NCI-H1436 treated with DMSO at 0.1 percent for 48 hours (cell line): ENCODE data around the gene SDF2L1.
A peak's percentile ranks its signal among the peaks of the same experiment; 100 is the strongest.

Experiments
- DNase-seq: peaks from one replicate; lab custom pipeline; 2025; lab: John Stamatoyannopoulos, UW

The SDF2L1 gene

DNA sequence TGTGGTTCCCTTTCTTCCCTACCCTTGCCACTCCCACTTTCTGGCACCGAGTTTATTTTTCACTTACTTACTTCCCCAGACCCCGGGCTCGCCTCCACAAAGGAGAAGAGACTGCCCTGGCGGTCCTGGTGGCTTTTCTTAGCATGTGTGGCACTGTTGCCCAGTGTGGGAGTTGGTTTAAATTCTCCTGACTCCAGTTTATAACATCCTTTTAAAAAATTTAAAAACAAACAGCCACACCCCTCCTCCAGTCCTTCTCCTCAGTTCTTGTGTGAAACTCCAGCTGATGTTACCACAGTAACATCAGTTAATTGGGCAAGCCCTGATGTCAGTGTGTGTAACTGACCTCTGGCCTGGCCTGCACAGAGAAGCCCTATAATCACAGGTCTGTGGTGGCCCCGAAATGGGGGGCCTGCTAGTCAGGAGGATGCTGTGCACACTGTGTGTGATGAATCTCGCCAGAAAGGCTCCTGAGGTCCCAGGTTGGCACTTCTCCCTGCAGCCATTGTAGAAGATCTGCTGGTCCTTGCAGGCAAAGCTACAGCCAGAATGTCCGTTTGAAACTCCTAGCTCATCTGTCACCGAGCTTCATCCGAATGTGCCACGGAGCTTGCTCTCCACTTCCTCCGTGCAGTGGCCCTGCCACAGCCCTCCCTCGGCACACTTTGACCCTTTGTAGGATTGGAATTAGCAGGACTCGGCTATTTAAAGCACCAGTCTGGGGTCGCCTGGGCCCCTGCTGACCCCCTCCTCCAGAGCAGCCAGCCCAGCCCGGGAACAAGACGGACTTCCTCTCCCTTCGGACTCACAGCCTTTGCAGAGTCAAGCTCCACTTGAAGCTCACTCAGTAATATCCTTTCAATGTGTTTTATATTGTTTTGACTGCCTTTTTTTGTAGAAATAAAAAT lies 19.8 kb upstream of the SDF2L1 start:
- no peak for DNase-seq

DNA sequence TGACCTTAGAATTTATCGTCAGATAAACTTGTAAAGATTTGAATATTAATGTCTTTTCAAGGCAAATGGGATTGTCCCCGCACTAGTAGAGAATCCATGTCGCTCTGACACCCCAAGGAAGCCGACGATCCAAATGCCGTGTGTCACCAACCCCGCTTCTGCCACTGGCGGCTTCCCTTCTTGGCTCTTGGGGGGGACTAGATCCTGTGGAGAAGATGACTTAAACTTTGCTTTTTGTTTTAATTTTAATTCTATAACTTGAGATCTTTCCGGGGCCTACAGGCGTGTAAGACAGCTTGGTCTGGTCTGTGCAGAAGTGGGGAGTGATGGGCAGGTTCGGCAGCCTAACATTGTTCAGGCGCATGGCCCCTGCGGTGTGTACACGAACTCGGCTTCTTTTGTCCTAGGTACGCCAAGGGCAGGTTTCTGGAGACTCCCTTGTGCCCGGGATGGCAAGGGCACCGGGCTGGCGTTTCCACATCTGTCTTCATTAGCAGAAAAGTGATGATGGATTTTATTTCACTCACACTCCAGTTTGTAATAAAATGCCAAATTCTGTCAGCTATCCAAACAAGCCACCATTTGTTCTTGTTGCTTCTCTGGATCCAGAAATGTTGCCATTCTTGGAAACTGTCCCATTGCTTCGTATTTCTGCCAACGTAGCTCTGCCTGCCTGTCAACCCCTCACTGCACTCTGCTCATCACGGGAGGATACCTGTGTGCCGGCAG lies 19.0 kb upstream of the SDF2L1 start:
- DNase-seq: no peak

DNA sequence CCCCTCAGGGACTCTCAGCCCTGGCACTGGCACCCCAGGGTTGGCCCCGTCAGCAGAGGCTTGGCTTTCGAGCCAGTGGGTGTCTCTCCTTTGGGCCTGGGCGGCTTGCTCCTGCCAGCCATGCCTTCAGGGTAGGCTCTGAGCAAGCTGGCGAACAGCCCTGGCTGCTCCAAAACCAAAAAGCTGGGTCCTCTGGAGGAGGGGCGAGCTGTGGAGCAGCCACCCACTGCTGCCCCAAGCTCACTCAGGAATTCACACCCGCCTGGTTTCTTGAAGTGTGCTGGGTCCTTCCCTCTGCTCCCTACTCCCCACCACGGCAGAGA lies 18.5 kb upstream of the SDF2L1 start:
- DNase-seq: no peak

DNA sequence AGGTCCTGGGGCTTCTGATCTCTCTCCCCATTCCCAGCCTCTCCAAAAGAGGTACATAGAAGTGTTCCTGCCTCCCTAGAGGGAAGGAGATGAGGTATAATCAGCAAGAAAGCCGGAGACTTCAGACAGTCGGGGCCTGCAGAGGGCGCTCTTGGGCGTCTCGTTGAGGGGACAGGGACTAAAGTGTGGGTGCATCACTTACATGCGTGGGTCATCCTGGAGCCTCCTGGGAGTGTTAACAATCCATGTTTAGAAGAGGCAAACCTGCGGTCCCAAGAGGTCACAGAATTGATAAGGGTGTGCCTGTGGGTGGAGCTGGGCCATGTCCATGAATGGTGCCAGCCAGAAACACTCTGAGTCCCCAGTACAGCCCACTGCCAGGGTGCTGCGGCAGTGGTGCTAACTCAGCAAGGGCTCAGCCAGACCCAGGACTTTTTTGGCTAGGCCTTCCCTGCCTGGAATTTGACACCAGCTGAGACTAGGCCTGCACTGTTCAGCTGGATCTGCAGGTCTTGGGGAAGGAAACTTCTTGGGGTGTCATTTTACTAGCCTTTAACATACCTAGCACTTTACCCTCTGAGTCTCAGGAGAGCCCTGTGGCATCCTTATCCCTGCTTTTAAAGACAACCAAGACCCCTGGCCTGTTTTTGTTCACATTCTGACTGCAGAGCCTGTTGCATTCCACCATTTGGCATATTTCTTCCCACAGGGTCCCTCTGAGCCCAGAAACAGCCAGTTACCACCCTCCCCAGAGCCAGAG lies 17.8 kb upstream of the SDF2L1 start:
- DNase-seq: no peak

DNA sequence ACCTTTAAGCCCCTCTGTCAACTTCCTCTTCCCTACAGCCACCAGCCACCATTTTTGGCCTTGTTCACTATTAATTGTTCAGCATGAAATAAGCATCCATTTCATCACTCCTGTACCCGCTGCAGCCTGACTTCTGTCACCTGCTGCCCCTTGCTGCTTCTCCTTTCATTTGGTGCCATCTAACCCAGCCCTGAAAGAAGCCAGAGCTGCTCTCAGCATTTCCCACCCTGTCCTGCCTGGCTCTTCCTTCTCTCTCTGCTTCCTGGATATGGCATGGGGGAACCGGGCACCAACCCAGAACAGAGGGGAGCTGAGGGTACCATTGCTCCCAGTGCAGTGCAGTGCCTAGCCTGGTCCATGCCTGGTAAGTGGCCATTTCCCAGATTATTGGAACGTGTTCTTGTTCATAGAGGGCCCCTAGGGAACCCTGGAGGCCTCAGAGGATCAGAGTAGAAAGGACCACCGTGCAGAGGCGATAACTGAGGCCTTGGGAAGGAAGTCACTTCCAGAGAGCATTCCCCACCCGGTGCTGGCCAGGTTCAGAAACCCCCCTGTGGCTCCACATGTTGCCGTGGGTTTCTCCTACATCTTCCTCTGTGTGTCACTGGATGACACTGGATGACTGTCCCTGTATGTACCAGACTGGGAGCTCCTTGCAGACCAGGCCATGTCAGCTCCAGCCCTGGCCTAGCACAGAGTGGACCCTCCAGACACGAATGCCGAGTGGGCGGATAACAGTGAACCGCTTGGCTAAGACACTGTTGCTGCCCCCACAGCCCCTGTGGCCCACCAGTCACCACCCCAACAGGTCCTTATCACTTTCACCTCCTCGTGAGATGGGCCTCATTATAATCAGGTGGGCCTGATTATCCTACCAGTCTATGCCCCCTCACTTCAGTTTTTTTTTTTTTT lies 17.0 kb upstream of the SDF2L1 start:
- no peak for DNase-seq

DNA sequence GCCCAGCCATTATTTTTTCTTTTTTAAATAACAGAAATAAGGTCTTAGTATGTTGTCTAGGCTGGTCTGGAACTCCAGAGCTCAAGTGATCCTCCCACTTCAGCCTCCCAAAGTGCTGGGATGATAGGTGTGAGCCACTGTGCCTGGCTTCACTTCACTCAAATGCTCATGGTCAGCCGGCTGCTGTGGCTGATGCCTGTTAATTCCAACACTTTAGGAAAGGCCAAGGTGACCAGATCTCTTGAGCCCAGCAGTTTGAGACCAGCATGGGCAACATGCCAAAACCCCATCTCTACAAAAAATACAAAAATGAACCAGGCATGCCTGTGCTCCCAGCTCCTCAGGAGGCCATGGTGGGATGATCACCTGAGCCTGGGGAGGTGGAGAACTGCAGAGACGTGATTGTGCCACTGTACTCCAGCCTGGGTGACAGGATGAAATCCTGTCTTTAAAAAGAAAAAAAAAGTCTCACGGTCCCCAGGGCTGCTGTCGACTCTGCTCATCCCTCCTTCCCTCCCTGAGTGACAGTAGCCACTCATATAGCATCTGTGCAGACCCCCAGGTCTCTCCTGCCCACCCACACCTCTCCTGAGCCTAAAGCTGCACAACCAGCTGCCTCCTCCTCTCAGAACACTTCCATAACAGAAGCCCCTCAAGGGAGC lies 15.9 kb upstream of the SDF2L1 start:
- no peak for DNase-seq

DNA sequence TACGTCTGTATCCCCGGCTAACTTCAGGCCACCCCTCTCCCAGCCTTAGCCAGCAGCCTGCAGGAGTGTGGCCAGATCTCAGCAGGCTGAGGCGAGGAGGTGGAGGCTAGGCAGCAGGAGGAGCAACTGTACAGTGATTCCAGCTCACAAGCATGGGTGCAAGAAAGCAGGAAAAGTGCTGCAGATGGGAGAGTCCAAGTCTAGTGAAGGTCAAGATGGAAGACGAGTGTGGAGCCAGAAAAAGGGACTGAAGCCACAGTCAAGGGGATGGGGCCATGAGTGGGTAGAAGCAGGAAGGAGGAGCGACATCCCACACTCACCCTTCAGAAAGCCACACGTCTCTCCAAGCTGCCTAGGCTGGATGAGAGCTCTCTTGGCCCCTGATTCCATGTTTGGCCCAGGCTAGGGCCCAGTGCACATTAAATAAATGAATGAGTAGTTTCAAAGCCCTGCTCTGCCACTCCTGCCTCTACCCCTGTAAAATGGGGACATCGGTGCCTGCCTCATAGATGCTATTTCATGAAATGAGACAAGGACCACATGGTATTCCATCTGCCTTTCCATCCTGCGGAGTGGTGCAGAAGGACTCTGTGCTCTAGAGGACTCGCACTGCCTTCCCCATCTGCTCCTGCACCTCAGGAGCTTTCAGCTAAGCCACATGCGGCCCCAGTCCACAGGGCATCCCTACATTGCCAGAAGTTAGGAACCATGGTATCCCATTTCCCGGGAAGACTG lies 15.2 kb upstream of the SDF2L1 start:
- DNase-seq: no peak

DNA sequence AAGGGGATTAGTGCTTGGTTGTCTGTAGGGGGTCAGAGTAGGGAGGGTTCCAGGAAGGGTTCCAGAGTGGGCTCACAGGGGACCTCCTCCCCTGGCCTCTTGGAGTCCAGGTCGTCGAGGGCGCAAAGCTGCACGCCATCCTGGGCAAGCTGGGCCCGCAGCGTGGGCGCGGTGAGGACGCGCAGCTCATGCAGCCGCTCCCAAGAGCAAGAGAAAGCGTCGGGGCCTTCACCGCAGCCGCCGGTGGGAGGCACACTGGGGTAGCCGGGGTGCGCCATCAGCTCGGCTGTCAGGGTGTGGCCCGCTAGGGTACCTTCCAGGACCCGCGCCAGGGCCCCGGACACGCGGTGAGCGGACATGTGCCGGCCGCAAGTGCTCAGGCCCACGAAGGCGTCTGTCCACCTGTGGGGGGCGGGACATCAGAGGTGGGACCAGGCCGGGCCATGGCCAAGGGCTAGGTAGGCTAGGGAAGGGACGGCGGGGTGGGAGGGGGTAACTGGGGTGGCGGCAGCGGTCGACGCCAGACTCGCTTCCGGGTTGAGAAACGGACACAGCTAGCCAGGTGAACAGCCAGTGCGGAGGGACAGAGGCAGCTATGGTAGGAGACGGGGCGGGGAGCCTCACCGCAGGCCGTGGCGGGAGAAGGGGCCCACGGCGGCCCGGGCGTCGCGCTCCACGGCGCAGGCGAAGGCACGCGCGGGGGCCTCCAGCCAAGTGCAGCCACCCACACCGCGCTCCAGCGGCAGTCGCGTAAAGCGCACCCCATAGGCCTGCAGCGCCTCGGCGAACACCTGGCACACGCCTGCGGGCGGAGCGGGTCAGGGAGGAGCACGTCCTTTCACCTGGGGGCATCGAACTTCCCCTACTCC lies 13.5 kb upstream of the SDF2L1 start:
- no peak for DNase-seq

DNA sequence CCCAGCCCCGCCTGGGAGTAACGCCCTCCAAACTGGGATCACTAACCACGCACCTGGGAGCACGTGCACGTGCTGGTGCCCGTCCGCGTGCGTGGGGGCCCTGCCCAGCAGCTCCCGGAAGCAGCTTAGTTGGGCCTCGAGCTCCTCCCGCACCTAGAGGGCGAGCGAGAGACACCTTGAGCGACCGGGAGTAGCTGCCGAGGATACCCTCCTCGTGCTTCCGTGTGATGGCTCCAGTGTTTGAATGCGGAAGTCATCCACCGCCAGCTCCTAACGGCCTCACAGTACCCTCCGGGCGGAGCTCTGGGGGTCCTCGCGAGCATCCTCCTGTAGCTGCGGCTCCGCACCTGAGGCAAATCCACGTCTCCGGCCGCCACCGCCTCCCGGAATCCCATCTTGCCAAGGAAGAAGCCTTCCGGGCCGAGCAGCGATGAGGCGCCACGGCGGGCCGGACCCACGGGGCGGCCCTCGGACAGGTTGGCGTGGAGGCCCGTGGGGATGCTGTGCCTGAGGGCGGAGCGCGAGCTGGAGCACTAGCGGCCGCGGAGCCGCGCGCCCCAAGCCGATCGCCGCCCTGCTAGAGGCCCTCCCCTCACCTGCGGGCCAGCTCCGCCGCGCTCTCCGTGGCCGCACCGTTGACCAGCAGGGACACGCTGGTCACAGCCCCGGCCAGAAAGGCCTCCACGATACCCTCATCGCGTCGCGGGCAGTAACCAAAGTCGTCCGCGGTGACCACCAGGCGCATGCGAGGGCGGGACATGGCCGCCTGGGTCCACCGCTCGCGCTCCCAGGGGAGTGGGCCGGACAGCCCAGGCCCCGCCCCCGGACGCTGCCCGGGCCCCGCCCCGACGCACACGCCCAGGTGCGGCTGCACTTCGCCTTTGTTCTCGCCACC lies 12.6 kb upstream of the SDF2L1 start, which contains the start of gene YDJC:
Gene YDJC, minus strand, starts transcription at position 768 of the 895 bp plus-strand sequence. Its CDS starts 8 bp downstream, at position 760.
- DNase-seq: peak; percentile 61

DNA sequence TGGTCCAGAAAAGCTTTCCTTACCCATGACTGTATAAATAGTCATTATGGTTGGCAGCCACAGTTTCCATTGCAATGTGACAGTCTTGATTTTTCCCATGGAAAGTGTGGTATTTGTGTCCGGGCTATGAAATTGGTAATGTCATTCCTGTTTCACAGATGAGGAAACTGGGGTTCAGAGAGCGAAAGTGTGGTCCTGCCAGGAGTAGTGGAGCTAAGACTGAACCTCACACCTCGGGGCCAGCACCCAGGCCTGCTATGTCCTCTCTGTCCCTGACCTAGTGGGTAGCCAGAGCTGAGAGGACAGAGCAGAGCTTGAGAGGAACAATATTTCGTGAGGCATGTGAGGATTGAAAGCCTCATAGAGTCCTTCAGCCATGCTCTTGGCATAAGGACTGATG lies 11.1 kb upstream of the SDF2L1 start:
- no peak for DNase-seq

DNA sequence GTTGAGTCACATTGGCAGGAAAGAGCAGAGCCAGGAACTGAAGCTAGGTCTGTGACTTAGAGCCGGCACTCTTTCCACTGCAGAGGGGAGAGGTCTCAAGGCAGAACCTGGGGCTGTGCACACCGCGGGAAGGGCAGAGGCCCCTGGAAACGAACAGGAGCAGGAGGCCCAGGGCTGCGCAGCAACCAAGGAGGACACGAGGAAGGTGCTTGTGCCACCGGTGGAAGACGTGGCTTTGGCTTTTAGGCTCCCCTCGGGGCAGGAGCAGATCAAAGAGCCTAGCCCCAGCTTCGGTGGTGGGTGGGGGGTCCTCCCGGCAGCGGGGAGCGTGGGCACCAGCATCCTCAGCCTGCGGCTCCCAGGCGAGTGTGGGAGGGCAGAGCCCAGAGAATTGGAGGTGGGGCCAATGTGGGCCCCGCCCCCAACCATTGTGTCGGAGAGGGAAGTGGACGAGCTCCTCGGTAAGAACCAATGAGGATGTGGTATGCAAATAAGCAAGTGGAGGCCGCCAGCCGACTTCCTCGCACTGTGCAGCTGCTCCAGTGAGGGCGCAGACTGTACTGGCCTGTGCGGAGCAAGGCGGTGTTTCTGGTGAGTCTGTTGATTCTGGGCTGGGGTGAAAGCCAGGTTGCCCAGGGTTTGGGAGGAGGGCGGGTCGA lies 9.7 kb upstream of the SDF2L1 start, which contains the start of gene CCDC116:
Gene CCDC116, plus strand, starts transcription at position 524 of the 659 bp plus-strand sequence. CDS start 422 bp downstream, outside the sequence.
- no peak for DNase-seq

DNA sequence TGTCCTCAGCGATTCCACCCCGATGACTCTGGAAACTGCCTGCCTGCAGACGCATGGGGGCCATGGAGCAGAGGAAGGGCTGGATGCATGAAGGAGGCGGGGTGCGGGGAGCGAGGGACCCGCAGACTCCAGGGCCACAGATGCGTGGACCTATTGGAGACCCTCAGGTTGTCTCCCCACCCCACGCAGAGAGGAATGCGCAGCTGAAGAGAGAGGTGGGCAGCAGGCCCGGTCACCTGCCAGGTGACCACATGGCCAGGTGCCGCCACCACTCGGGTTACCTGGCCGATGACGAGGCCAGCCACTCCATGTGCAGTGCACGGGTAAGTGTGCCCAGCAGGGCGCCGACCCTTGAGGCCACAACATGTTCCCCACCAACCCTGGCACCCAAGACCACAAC lies 9.2 kb upstream of the SDF2L1 start:
- DNase-seq: no peak

DNA sequence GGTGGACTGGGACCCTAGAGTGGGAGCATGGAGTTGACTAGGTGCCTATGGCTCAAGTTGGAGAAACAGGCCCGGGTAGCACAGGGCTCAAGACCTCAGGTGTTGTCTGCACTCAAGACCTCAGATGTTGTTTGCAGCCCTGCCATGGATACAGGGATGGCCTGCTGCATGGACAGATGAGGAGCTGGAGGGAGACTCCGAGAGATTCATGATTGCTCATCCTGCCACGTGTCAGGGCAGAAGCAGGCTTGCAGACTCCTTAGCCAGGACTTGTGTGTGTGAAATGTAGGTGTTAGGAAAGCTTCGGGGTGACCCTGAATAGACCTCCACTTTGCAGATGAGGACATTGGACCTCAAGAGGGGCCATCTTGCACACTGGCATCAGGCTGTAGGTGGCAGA lies 8.6 kb upstream of the SDF2L1 start:
- no peak for DNase-seq

DNA sequence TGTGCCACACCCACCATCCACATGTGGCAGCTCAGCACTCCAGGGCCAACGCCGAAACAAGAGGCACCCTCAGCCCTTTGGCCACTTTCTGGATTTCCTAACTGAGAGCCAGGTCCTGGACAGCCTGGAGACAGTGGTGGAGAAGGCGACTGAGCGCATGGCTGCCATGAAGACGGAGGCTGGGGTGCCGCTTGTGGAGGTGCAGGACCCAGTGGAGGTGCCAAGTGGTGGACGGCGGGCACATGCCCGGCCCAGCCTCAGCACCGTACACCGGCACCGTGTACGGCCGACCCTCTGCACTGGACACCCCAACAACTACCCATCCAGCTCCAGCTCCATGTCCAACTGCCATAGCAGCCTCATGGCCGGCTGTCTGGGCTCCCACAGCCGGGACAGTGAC lies 8.0 kb upstream of the SDF2L1 start:
- no peak for DNase-seq

DNA sequence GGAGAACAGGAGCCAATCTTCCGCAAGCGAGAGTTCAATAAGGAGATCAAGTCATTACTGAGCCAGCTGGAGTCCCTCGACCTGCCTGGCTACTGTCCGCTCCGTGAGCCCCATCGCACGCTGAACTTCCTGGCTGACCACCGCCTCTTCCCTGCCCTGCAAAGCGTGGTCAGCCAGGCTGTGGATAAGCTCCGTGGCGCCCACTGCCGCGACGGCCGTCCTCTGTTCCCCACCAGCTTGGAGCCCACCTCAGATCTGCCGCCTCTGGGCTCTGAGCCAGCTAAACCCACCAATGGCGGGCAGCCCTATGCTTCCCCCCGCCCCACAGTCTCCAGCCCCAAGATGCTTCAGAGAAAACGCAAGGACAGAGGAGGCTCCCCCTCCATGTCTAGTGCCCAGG lies 7.3 kb upstream of the SDF2L1 start:
- no peak for DNase-seq

DNA sequence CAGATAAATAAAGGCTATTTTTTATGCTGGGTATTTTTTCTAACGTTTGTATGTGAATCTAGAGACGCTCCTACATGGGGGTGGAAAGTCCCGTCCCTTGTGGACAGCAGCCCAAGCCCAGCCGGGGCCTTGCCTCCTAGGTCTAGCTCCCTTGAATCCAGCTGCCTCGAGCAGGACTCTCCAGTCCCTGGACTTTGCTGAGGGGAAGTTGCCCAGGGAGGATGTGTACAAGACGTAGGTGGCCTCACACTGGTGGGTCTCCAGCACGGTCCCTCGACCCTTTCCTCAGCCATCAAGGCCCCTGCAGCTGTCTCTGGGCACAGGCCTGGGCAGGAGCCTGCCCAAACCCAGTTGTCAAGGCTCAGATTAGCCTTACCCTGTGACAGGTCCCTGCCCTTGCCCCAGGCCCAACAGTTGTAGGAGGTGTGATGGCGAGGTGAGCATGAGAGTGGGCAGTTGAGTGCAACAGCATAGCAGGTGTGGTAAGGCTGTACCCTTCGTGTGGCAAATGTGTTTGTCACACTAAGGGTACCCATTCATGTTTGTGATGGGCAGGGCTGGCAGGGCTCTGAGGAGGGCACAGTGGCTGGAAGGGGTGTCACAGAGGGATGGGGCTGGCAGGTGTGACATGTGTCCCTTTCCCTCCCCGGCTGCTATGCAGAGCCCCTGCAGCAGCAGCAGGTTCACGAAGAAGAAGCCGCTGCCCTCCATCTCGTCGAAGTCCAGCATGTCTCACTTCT lies 6.2 kb upstream of the SDF2L1 start:
- DNase-seq: no peak
